ENCODE results near the gene RERE.

The RERE gene

GRCh38 chr1:8510041-8510823 is 307.2 kb downstream of the RERE start (continued):
- peak; percentile 82 for TF ChIP-seq ZNF513 (tag by site-specific recombination; IDR thresholded peaks at IDR 0.05)
- no peak for TF ChIP-seq ZNF747 (tag by site-specific recombination; IDR thresholded peaks at IDR 0.05)
- no peak for TF ChIP-seq ZFHX2 (tag by site-specific recombination; conservative IDR thresholded peaks at IDR 0.05)
- TF ChIP-seq HOXD13 (CRISPR knock-in tag; IDR thresholded peaks at IDR 0.05; ENCODE audit: borderline replicate concordance): no peak

- no peaks in the 10 kb centered on the region for H3K4me1 ChIP-seq (ENCODE audit: control insufficient read depth, insufficient read depth, low read length)
- no peak overlapping the region for H3K4me3 ChIP-seq (ENCODE audit: low read depth, low read length)
- no peak overlapping the region for H3K27ac ChIP-seq (ENCODE audit: extremely low read depth, low read depth, low read length)
- ChIA-PET CTCF (interaction anchor here (0.6 to 0.7 kb wide), 2 partner anchors 303 to 355 kb away, joined by 3 to 4 read pairs; no protein-coding TSS in a partner anchor), POLR2A (interaction anchor here (0.8 kb wide), 1 partner anchor 16 kb away, joined by 4 read pairs; no protein-coding TSS in a partner anchor)
- H3K9me3 ChIP-seq (ENCODE audit: control insufficient read depth, insufficient read depth, low read depth, low read length): no peaks in the 10 kb centered on the region
- no peak for TF ChIP-seq ZNF571 (tag by site-specific recombination; IDR thresholded peaks at IDR 0.05)
- no peak for TF ChIP-seq ZNF704 (tag by site-specific recombination; IDR thresholded peaks at IDR 0.05)
- TF ChIP-seq ZBTB49 (tag by site-specific recombination; IDR thresholded peaks at IDR 0.05; ENCODE audit: low read depth): no peak
- TF ChIP-seq AEBP2 (tag by site-specific recombination; IDR thresholded peaks at IDR 0.05; ENCODE audit: borderline replicate concordance): no peak
- no peak for TF ChIP-seq FEZF1 (tag by site-specific recombination; IDR thresholded peaks at IDR 0.05)
- no peak for TF ChIP-seq ZNF398 (tag by site-specific recombination; IDR thresholded peaks at IDR 0.05)
- no peak for TF ChIP-seq ZNF792 (tag by site-specific recombination; IDR thresholded peaks at IDR 0.05)
- TF ChIP-seq ZNF138 (tag by site-specific recombination; IDR thresholded peaks at IDR 0.05; ENCODE audit: borderline replicate concordance): no peak
- no peak for TF ChIP-seq ZNF426 (tag by site-specific recombination; IDR thresholded peaks at IDR 0.05)
- no peak for TF ChIP-seq TCF7L2 (IDR thresholded peaks at IDR 0.05; ENCODE audit: borderline replicate concordance, low read depth, low read length)
- TF ChIP-seq ZBTB10 (tag by site-specific recombination; IDR thresholded peaks at IDR 0.05): no peak
- no peak for TF ChIP-seq ZNF311 (tag by site-specific recombination; IDR thresholded peaks at IDR 0.05; ENCODE audit: borderline replicate concordance)
- H3K36me3 ChIP-seq (ENCODE audit: control insufficient read depth in 2 of 2, insufficient read depth in 1 of 2, low read length in 2 of 2): peaks cover 10 to 19% of the 10 kb centered on the region in 2 experiments; a peak in 2 of 3 replicates
These were observed 307.9 kb downstream of the RERE start for GRCh38 chr1:8509579-8509978.

Measured in HEK293 (cell line).